GM12875 (cell line): Measurements from ENCODE around the gene PGC.

Experiments
- H3K4me3 ChIP-seq: one replicate; pipeline ENCODE4 v1.5.1; 2011; ENCODE audit warnings: low read depth, low read length, control low read depth
- CTCF ChIP-seq: IDR thresholded peaks from 2 replicates; pipeline ENCODE4 v1.5.1; 2011; ENCODE audit warnings: low read depth, mild to moderate bottlenecking, control low read depth, inconsistent platforms, low read length, moderate library complexity, borderline replicate concordance; ENCODE audit not compliant: insufficient read depth

The PGC gene

GRCh38 chr6:41697861-41698781 is 49.1 kb downstream of the PGC start:
- H3K4me3 ChIP-seq, result no peak overlapping the region
- TF ChIP-seq CTCF, result no peak

- TF ChIP-seq CTCF, result no peak
- no peak overlapping the region for H3K4me3 ChIP-seq
Observed at GRCh38 chr6:41696788-41697187, 50.4 kb downstream of the PGC start.

- no peak for TF ChIP-seq CTCF
- no peak overlapping the region for H3K4me3 ChIP-seq
Observed at GRCh38 chr6:41695825-41696224, 51.4 kb downstream of the PGC start.

GRCh38 chr6:41694815-41695526 is 52.2 kb downstream of the PGC start:
- TF ChIP-seq CTCF, result no peak
- no peak overlapping the region for H3K4me3 ChIP-seq

- H3K4me3 ChIP-seq, result no peak overlapping the region
- no peak for TF ChIP-seq CTCF
Observed at GRCh38 chr6:41693281-41694240, 53.6 kb downstream of the PGC start.

- TF ChIP-seq CTCF, result no peak
- H3K4me3 ChIP-seq, result no peak overlapping the region
Observed at GRCh38 chr6:41692730-41693129, 54.5 kb downstream of the PGC start.
